HG03457 (cell line): Measurements from ENCODE around the gene KATNIP.
A peak's percentile ranks its signal among the peaks of the same experiment; 100 is the strongest.

Experiments
- ATAC-seq: cut with Tn5 transposase; IDR thresholded peaks from one replicate; pipeline ENCODE4 v1.9.1; 2021; ENCODE audit warnings: moderate number of reproducible peaks; ENCODE audit not compliant: unreplicated experiment

The KATNIP gene

GRCh38 chr16:27549746-27550581, at the start of gene KATNIP, which contains the start of gene GTF3C1:
Gene KATNIP (plus strand): TSS chr16:27550144. CDS start chr16:27550171, 27 bp downstream.
Gene GTF3C1 (minus strand): TSS chr16:27549913. CDS start chr16:27549890, 23 bp downstream.
- ATAC-seq = peak; percentile 92

GRCh38 chr16:27500801-27501200, 49.1 kb upstream of the KATNIP start:
- no peak for ATAC-seq

GRCh38 chr16:27503662-27504061, 46.3 kb upstream of the KATNIP start:
- no peak for ATAC-seq

- ATAC-seq = no peak
Observed at GRCh38 chr16:27505297-27506236, 44.4 kb upstream of the KATNIP start.

- ATAC-seq = no peak
Observed at GRCh38 chr16:27506771-27507170, 43.2 kb upstream of the KATNIP start.

- ATAC-seq = no peak
Observed at GRCh38 chr16:27508476-27508875, 41.5 kb upstream of the KATNIP start.

- ATAC-seq = no peak
Observed at GRCh38 chr16:27511657-27512448, 38.1 kb upstream of the KATNIP start.

- no peak for ATAC-seq
Observed at GRCh38 chr16:27514806-27515205, 35.1 kb upstream of the KATNIP start.

- no peak for ATAC-seq
Observed at GRCh38 chr16:27515874-27516353, 34.0 kb upstream of the KATNIP start.

- ATAC-seq = no peak
Observed at GRCh38 chr16:27516365-27516764, 33.6 kb upstream of the KATNIP start.

GRCh38 chr16:27517664-27518063, 32.3 kb upstream of the KATNIP start:
- no peak for ATAC-seq

- ATAC-seq = no peak
Observed at GRCh38 chr16:27518226-27518625, 31.7 kb upstream of the KATNIP start.

- ATAC-seq = no peak
Observed at GRCh38 chr16:27520982-27521673, 28.8 kb upstream of the KATNIP start.

- no peak for ATAC-seq
Observed at GRCh38 chr16:27522173-27522707, 27.7 kb upstream of the KATNIP start.

- ATAC-seq = no peak
Observed at GRCh38 chr16:27526180-27526579, 23.8 kb upstream of the KATNIP start.

GRCh38 chr16:27528294-27528693, 21.6 kb upstream of the KATNIP start:
- no peak for ATAC-seq

GRCh38 chr16:27529962-27530361, 20.0 kb upstream of the KATNIP start:
- no peak for ATAC-seq

- ATAC-seq = no peak
Observed at GRCh38 chr16:27531186-27531585, 18.8 kb upstream of the KATNIP start.

GRCh38 chr16:27531826-27532800, 17.8 kb upstream of the KATNIP start:
- ATAC-seq = no peak
